Measurements from ENCODE around the gene MBNL3. TPM values are rescaled to one million over a fixed set of nuclear protein-coding genes. Genes with fewer than 3 reads are reported as not detected.
"Not testable (repeated sequence)": the region's sequence is repeated elsewhere in the genome, so short reads cannot be mapped to it uniquely, and the experiment has no call there.

MBNL3 gene
- total and polyA plus RNA-seq, 7 donors, result 1.7 to 5.8 (median 5.4) TPM

DNA sequence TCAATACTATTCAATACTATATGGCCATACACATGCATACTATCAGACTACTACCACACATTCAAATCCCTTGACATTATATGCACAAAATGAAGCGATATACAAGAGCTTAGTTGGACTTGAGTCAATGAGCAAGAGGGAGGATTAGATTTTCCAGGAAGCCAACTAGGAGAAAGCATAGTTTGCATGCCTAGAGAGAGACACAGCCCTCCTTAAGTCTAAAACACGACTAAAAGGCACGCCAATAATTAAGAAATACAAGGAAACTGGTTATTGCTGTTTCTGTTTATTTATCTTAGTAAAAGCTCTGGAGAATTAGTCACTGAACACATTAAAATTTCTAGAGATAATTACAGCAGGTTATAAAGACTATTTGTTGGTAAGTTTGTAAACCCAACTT lies 21.8 kb downstream of the MBNL3 start:
- no peak for DNase-seq
- Histone ChIP-seq H3K9me3 (no peaks in the 10 kb centered on the region), H3K36me3 (no peaks in the 10 kb centered on the region), H3K4me1 (no peaks in the 10 kb centered on the region), H3K27me3 (no peaks in the 10 kb centered on the region), H3K27ac (no peak overlapping the region), H3K4me3 (no peak overlapping the region)
- 72 to 79% methylated on average over 3 of the region's 3 CpGs for WGBS, 2 donors
- TF ChIP-seq, protein P1, sequence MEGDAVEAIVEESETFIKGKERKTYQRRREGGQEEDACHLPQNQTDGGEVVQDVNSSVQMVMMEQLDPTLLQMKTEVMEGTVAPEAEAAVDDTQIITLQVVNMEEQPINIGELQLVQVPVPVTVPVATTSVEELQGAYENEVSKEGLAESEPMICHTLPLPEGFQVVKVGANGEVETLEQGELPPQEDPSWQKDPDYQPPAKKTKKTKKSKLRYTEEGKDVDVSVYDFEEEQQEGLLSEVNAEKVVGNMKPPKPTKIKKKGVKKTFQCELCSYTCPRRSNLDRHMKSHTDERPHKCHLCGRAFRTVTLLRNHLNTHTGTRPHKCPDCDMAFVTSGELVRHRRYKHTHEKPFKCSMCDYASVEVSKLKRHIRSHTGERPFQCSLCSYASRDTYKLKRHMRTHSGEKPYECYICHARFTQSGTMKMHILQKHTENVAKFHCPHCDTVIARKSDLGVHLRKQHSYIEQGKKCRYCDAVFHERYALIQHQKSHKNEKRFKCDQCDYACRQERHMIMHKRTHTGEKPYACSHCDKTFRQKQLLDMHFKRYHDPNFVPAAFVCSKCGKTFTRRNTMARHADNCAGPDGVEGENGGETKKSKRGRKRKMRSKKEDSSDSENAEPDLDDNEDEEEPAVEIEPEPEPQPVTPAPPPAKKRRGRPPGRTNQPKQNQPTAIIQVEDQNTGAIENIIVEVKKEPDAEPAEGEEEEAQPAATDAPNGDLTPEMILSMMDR (IDR thresholded peaks at IDR 0.05), result no peak
- TF ChIP-seq POLR2A (IDR thresholded peaks at IDR 0.05), result no peak
- no peak for TF ChIP-seq EP300 (IDR thresholded peaks at IDR 0.05)
- TF ChIP-seq POLR2AphosphoS5 (IDR thresholded peaks at IDR 0.05), result no peak
- intact Hi-C loops (cut with DNase I), result no loop called here

DNA sequence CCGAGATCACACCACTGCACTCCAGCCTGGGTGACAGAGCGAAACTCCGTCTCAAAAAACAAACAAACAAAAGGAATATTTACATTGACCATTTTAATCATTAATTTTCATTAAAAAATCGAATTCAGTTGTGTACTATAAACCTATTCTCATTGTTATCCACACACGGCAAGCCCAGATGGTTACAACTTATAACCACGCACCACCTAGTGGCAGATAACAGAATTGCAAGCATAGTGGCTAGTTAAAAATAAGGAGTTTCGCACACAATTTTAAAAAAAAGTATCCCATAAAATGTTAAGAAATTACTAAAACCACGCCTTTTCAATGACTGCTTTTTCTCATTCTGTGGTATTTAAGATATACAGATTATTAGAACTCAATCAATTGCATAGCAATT lies 25.4 kb downstream of the MBNL3 start:
- intact Hi-C loops (cut with DNase I), result no loop called here
- no peaks in the 10 kb centered on the region for H3K9me3 ChIP-seq
- TF ChIP-seq POLR2AphosphoS5 (IDR thresholded peaks at IDR 0.05), result no peak
- no peak for TF ChIP-seq POLR2A (IDR thresholded peaks at IDR 0.05)
- no peak for TF ChIP-seq EP300 (IDR thresholded peaks at IDR 0.05)
- TF ChIP-seq, protein P1 (IDR thresholded peaks at IDR 0.05), result no peak
- no peak for DNase-seq
- H3K4me1 ChIP-seq, result no peaks in the 10 kb centered on the region
- no peak overlapping the region for H3K27ac ChIP-seq
- H3K27me3 ChIP-seq, result no peaks in the 10 kb centered on the region
- 75 to 78% methylated on average over 8 of the region's 8 CpGs for WGBS, 2 donors
- no peak overlapping the region for H3K4me3 ChIP-seq
- no peaks in the 10 kb centered on the region for H3K36me3 ChIP-seq

DNA sequence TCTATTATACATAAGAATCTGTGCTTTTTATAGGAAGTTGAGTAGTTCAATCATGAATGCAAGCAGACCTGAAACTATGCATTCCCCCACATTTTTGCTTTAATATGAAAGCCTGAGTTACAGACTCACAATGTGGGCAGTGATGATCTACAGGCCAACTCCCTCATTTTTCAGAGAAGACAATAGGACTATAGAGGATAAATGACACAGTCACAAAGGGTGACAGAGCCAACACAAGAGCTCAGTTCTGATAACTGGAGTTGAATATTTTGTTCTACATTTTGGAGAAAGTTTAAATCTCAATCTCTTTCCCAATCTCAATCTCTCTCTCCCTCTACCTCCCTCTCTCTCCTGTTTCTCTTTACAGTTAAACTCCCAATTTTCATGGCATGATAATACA lies 27.0 kb downstream of the MBNL3 start:
- Histone ChIP-seq H3K9me3 (no peaks in the 10 kb centered on the region), H3K4me3 (no peak overlapping the region), H3K4me1 (no peaks in the 10 kb centered on the region), H3K27me3 (no peaks in the 10 kb centered on the region), H3K36me3 (no peaks in the 10 kb centered on the region), H3K27ac (no peak overlapping the region)
- DNase-seq, result no peak
- TF ChIP-seq POLR2A (IDR thresholded peaks at IDR 0.05) (no peak), EP300 (IDR thresholded peaks at IDR 0.05) (no peak), POLR2AphosphoS5 (IDR thresholded peaks at IDR 0.05) (no peak)
- TF ChIP-seq, protein P1 (IDR thresholded peaks at IDR 0.05), result no peak
- intact Hi-C loops (cut with DNase I), result no loop called here

DNA sequence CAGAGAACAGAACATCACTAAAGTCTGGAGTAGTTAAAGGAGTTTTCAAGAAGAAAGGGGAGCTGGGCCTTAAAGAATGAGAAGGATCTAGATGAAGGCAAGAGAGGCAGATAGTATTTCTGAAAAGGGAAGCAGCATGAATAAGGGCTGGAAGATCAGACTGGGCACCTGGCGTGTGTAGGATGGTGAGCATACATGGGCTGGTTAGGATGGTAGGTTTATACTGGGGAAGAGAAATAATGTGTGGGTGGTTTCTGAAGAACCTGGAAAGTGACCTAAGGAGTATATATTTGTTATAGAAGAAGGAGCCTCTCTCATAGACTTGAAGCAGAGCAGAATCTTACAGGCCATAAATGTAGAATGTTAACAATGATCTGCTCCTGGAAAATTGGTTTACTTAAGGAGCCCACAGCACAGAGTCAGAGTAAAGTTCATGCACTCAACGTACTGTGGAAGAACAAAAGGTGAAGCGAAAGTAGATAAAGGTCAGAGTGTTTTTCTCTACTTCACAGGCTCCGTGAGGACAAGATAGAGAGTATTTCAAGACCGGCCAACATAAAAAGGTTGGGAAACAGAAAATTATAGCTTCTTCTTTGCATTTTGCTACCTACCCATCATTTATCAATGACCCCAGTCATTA lies 35.8 kb downstream of the MBNL3 start:
- H3K4me3 ChIP-seq, result no peak overlapping the region
- no peaks in the 10 kb centered on the region for H3K9me3 ChIP-seq
- H3K4me1 ChIP-seq, result no peaks in the 10 kb centered on the region
- WGBS, 2 donors, result 78 to 80% methylated on average over 5 of the region's 5 CpGs
- no peak for DNase-seq
- intact Hi-C loops (cut with DNase I), result no loop called here
- TF ChIP-seq POLR2A (IDR thresholded peaks at IDR 0.05) (no peak), EP300 (IDR thresholded peaks at IDR 0.05) (no peak), POLR2AphosphoS5 (IDR thresholded peaks at IDR 0.05) (no peak)
- TF ChIP-seq, protein P1 (IDR thresholded peaks at IDR 0.05), result no peak
- no peak overlapping the region for H3K27ac ChIP-seq
- no peaks in the 10 kb centered on the region for H3K36me3 ChIP-seq
- no peaks in the 10 kb centered on the region for H3K27me3 ChIP-seq

DNA sequence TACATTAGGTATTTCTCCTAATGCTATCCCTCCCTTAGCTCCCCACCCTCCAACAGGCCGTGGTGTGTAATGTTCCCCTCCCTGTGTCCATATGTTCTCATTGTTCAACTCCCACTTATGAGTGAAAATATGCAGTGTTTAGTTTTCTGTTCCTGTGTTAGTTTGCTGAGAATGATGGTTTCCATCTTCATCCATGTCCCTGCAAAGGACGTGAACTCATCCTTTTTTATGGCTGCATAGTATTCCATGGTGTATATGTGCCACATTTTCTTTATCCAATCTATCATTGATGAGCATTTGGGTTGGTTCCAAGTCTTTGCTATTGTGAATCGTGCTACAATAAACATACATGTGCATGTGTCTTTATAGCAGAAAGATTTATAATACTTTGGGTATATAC lies 42.9 kb downstream of the MBNL3 start:
- 95 to 98% methylated on average over 3 of the region's 3 CpGs for WGBS, 2 donors
- H3K4me1 ChIP-seq; H3K9me3 ChIP-seq; intact Hi-C loops (cut with DNase I); H3K4me3 ChIP-seq; H3K27ac ChIP-seq; H3K36me3 ChIP-seq; H3K27me3 ChIP-seq; DNase-seq: not testable (repeated sequence)

All from sigmoid colon (tissue), 7 donors.